KBM-7 (cell line): ENCODE results near the gene ARHGEF10L.
"Not testable (repeated sequence)": the region's sequence is repeated elsewhere in the genome, so short reads cannot be mapped to it uniquely, and the experiment has no call there.

Experiments used
- DNase-seq: peaks from one replicate; pipeline ENCODE4 v3.0.0-alpha.2; 2015
- in situ Hi-C: fragments of 300-500 bp; cut with MboI; formaldehyde crosslinking; loops from 2 replicates; pipeline ENCODE4 v1.14.3; 2020; ENCODE audit warnings: low sequenced_read_pairs, low pct_unique_long_range_greater_than_20kb, mixed read lengths

ARHGEF10L gene

DNA sequence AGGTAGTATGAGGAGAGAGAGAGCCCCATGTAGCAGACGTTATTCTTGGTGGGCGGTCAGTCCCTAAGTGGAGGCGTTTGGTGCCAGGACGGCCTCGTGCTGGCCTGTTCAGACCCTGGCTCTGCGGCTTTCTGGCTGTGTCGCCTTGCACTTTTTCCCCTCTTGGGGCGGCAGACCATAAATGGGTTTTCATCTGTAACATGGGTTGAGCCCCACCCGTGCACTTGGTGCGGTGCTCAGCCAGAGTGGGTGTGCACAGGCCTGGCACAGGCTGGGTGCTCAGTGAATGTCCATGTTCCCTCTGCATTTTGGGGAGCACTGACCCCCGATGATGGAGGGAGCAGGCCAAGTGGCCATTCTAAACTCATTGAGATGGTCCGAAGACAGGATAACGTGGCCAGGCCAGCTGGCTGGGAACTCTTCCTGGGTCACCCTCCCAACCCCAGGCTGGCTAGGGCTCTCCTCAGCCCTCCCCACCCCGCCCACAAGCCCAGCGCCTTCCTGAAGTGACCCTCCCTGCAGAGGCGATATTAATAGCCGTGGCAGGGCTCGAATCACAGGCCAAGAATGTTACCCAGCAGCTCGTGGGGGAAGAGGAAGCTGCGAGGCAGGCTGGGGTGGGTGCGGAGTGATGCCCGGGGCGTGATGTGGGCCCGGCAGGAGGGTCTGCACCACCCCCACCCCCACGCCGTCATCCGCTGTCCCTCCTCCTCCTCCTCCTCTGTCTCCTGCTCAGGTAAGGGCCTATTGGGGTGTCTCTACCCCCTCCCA, 78.5 kb downstream of the ARHGEF10L start:
- in situ Hi-C loops, result loop anchor here (10.0 kb wide), 1 partner anchor 113 kb away; no protein-coding TSS in a partner anchor
- no peak for DNase-seq

DNA sequence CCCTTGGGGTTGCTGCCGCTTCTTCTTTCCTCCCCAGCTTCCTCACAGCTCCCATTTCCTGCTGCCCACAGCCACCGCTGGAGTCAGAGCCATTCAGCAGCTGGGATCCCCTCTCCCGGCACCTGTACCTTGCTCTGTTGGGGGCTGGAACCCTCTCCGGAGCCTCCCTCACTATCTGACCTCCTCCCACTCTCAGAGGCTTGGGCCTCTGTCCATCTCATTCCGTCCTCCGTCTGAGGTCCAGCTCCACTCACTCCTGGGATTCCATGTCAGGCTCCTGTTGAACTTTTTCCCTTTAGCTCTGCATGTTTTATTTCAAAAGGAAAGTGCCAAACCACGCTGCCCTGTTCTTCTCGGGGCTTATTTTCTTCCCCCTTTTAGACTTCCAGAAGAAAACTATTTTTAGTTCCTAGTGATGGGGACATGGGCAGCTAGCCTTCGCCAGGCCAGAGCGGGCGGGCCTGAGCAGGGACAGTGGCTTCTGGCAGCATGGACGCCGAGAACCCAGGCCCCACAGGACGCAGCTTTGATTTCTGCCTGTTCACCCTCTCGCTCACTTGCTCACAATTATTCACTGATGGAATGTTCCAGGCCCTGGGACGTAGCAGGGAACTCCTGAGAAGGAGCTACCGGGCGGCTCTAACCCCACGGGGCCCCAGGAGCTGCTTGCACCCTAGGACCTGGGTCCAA, 79.2 kb downstream of the ARHGEF10L start:
- in situ Hi-C loops, result loop anchor here (10.0 kb wide), 1 partner anchor 114 kb away; no protein-coding TSS in a partner anchor
- no peak for DNase-seq

DNA sequence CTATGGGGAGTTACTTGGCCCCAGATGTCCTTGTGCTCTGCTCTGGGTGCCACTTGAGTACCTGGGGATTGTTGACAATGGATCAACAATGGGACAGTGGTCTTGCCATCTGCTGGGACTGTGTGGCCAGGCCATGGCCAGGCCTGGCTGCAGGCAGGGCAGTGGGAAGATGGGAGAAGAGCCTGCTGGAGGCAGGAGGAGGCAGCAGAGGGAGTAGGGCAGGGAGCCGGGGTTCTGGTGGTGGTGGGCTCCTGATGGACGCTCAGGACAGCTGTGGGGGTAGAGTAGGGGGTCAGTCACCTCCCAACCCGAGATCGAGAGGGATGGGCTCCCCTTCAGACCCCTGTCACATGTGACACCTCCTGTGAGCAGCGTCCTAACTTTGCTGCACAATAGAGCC, 81.0 kb downstream of the ARHGEF10L start:
- DNase-seq, result no peak
- in situ Hi-C loops, result no loop called here

DNA sequence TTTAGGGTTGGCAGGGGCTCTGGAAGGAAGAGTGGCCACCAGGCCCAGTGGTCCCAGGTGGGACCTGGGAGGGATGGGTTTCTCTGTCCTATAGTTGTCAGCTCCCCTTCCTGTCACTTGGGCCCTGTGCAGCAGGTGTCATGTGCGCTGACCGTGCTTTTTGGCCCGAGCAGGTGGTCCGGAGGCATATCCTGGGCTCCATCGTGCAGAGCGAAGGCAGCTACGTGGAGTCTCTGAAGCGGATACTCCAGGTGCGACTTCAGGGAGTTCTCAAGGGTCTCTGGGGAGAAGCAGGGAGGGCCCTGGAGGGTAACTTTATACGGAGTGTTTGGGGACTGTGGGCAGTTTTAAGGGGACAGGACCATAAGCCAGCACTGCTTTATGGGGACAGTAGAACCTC, 82.2 kb downstream of the ARHGEF10L start:
- in situ Hi-C loops, result no loop called here
- no peak for DNase-seq

DNA sequence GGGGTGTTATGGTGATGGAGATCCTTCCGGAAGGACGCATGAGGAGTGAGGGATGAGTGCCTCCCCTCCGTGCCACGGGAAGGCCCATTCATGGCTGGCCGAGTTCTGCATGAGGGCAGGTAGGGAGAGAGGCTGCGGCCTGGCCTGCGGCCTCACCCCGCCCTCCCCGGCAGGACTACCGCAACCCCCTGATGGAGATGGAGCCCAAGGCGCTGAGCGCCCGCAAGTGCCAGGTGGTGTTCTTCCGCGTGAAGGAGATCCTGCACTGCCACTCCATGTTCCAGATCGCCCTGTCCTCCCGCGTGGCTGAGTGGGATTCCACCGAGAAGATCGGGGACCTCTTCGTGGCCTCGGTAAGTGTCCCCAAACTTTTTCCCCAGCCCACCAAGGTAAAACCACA, 83.3 kb downstream of the ARHGEF10L start:
- no peak for DNase-seq
- in situ Hi-C loops, result no loop called here

DNA sequence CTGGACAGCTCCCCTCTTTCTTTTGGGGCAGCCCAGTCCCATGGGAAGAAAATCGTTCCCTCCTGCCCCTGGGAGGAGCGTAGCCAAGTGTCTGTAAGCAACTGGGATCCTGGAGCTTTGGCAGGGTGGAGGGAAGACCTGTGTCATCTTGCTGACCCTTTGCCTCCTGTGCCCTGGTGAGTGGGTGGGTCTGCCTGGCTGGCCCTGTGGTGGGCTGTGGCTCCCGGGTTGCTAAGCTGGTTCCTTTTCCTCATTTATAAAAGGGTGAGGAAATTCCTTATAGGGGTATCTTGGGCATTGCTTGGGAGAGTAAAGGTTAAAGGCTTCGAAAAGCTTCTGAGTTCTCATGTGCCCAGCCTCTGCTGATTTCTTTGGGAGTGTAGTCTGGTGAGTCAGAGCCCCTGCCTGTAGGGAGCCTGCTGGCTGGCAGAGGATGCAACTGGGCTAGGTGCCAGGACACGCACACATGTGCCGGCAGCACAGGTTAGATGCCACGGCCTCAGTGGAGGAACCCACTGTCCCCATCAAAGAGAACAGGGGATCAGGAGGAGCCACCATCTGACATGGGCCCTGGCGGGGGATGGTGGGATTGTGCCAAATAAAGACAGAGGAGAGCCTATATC, 85.2 kb downstream of the ARHGEF10L start:
- DNase-seq, result no peak
- in situ Hi-C loops, result no loop called here

DNA sequence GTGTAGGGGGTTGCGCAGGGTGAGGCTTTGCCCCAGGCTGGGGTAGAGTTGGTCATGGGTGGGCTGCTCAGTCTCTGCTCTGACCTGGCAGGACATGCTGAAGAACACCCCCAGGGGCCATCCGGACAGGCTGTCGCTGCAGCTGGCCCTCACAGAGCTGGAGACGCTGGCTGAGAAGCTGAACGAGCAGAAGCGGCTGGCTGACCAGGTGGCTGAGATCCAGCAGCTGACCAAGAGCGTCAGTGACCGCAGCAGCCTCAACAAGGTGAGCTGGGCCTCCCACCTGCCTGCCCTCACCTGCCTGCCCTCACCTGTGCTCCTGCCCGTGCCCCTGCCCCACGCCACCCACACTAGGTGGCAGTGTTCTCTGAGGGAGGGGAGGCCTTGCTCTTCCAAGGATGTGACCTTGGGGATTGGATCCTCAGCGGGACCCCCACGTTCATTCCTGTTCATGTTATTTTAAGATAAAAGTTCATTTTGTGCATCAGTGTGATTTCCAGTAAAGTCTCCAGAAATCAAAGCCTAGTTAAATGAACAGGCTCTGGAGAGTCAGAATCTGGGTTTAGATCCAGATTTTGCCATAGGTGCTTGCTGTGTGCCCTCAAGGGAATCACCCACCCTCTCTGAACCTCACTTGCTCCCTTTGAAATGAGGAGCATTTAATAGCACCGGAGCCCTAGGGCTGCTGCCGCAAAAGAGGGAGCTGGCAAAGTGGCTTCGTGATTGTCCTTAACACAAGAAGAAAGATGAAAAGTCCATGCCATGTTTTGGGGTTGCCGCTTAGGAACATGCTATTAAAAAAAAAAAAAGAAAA, 87.9 kb downstream of the ARHGEF10L start:
- DNase-seq, result no peak
- in situ Hi-C loops, result no loop called here

DNA sequence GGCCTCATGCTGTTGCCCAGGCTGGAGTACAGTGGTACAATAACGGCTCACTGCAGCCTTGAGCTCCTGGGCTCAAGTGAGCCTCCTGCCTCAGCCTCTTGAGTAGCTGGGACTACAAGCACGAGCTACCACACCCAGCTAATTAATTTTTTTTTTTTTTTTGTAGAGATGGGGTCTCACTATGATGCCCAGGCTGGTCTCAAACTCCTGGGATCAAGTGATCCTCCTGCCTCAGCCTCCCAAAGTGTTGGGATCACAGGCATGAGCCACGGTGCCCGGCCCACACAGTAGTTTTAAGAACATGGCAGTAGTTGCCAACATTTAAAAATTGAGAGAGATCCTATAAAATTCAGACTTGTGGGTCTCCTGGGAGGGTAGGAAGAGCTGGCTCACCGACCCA, 89.5 kb downstream of the ARHGEF10L start:
- in situ Hi-C loops, DNase-seq: not testable (repeated sequence)

DNA sequence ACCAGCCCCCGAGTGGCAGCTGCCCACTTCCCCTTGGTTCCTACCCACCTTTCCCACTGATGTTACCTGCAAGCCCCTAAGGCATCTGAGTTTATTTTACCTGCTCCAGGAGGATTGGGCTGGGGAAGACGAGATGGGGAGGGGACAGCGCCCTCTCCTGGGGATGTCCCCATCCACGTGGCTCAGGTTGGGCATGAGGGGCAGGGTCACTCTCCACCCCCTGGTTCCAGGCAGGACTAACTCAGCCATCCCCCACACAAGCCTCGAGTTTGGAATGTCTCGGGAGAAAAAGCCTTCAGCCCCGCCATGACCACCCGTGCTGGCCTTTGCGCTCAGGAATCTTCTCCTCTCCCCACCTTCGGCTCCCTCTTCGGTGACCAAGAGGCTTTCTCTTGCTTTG, 90.0 kb downstream of the ARHGEF10L start:
- in situ Hi-C loops, result no loop called here
- no peak for DNase-seq

DNA sequence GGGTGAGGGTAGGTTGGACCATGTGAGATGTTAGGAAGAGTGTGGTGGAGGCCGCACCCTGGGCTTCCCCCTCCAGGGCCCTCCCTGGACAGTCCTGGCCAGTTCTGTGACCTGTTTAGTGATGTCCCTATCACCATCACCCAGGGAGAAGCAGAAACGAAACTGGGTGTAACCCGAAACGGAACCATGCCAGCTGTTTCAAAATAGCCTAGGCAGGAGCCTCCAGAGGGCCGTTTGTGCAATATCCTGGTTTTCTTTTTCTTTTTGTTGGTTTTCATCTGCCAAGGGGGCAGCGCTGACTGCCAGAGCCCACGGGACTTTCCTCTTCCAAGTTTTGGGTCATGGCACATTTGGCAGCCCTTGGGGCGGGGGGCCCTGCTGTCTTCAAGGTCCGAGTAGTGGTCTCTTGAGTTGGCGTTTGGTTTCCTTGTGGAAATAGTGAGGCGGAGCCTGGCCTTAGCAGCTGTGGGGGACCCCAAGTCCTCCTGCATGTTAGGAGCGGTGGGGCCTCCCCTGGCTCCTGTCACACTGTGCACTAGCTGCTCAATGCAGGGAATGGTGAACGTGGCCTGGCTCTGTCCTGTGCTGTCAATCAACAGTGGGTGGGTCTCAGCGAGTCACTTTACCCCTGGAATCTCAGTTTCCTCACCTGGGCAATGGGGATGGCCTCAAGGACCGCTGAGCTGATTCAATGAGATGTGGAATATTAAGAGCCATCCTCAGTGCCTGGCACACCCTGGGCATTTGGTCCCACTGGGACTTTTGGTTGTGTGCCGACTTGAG, 90.7 kb downstream of the ARHGEF10L start:
- in situ Hi-C loops, result no loop called here
- DNase-seq, result no peak

DNA sequence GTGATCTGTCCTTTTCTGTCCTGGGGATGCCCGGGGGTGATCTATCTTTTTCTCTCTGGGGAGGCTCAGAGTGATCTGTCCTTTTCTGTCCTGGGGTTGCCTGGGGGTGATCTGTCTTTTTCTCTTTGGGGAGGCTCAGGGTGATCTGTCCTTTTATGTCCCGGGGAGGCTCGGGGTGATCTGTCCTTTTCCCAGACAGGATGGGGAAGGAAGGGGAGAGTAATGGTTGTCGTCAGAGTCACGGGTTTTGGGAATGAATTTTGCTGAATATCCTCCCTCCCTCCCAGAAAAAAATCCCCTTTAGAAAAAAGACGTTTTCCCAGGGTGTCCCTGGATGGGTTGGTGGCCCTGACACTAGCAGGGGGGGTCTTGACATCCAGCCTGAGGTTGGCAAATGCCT, 91.5 kb downstream of the ARHGEF10L start:
- no peak for DNase-seq
- in situ Hi-C loops, result no loop called here

DNA sequence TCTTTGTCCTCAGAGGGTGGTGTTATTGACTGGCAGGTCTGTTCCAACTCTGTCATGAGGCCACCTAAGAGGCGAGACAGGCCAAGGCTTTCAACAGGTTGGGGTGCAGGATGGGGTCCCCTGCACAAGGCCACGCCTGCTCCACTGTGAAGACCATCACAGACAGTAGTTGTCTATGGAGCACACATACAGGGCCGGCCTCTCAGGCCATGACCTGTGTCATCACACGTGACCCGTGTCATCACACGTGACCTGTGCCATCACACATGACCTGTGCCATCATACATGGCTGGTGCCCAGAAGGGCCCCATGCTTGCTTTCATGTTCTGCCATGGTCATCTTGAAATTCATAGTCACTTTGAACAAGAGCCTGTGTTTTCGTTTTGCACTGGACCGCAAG, 91.9 kb downstream of the ARHGEF10L start:
- in situ Hi-C loops, result no loop called here
- no peak for DNase-seq

DNA sequence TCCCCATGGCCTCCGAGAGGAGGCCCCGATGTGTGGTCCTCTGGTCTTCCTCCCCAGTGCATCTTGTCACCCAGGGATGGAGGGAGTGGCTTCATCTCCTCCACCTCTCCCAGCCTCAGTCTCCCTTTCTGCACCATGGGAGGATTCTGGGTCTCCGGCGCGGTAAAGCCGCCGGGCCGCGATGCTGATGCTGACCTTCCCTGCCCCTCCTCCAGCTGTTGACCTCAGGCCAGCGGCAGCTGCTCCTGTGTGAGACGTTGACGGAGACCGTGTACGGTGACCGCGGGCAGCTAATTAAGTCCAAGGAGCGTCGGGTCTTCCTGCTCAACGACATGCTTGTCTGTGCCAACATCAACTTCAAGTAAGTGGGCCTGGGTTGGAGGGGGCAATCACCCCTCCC, 92.6 kb downstream of the ARHGEF10L start:
- DNase-seq, result no peak
- in situ Hi-C loops, result no loop called here

DNA sequence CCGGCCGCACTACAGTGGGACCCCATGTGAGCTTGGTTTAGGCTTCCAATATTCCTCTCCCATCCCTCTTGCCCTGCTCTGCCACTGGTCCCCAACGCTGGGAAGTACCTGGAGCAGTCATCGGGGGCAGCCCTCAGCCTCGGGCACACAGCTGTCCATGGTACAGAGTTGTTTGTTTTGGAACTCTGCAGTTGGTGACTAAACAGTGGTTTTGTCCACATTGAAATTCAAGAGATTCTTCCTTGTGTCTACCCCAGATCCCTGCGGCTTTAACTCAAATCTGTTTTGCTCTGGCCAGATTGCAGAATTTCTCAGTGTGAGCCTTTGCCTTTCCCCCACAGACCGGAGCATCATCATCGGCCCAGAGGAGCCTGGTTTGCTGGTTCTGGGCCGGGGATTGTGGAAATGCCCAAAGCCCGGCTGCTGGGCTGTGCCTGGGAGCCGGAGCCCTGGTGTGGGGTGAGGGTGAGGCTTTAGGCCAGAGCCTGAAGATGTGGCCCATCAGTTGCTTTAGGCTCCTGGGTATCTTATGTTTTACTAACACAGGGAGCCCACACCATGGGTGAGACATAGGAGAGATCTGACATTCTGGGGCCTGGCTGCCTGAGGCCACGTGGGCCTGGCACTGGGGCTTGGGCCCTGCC, 93.2 kb downstream of the ARHGEF10L start:
- in situ Hi-C loops, result no loop called here
- DNase-seq, result no peak

DNA sequence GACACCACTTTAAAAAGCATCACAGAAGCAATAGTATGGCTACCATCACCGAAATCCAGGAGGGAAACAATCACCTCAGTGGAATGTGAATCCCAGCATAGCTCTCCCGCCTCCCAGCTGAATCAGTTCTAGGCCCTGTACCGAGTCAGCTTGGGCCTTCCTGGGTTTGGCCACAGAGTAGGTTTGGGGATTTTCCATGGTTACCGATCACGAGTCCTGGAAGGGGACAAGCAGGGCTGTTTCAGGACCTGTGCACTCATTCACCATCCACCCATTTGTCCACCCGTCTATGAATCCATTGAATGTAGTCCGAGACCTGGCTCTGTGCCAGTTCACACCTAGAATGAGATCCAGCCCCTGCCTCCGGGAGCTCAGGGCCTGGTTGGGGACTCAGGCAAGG, 94.2 kb downstream of the ARHGEF10L start:
- no peak for DNase-seq
- in situ Hi-C loops, result no loop called here

DNA sequence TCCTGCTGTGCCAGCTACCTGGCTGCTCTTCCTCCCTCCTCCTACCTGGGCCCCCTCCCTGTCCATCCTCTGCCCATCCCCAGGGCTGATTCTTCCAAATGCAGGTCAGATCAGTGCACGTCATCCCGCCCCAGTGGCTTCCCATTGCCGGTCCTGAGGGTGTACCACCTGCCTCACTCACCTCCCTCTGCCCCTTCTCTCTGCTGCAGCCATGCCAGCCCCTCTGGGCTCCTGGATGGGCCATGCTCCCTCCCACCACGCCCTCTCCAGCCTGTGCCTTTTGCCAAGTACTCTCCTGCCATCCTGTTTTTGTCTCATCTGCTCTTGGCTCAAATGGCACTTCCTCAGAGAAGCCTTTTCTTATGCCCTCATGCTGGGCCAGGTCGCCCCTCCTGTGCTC, 95.8 kb downstream of the ARHGEF10L start:
- in situ Hi-C loops, result no loop called here
- no peak for DNase-seq

DNA sequence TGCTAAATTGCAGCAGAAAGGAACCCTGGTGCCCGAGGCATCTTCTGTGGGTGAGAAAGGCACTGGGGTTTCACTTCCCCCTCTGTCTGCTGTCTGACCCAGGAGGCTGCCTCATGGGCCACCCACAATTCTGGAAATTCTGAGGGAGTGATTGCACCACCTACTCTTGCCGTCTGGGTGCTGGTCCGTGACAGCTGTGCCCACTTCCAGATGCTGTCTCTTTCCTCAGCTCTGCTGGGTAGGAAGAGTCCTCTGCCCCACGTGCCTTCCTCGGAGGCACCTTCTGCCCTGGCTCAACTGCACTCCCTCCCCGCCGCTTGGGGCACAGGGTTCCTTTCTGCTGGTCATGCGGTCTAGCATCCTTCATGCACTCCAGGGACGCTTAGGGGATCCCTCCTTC, 96.3 kb downstream of the ARHGEF10L start:
- no peak for DNase-seq
- in situ Hi-C loops, result no loop called here

DNA sequence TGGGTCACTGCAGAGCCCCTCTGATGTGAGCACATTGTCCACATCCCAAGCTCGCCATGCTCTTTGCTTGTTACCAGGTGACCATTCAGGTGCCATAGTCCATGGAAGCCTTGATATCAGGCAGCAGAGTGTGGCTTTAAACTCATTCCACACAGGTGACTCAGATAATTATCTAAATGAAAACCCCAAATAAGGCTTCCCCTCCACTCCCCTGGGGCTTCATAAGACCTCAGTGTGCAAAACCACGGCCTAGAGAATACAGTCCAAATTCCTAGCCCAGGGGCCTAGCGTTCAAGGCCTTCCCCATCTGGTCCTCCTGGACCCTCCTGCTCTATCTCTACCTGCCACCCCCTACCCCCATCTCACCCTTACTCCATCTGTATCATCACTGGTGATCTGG, 97.1 kb downstream of the ARHGEF10L start:
- in situ Hi-C loops, result no loop called here
- DNase-seq, result no peak
